Measurements from ENCODE around the gene FGB.

- TF ChIP-seq POLR2AphosphoS5 (IDR thresholded peaks at IDR 0.05) (no peak), CTCF (IDR thresholded peaks at IDR 0.05) (no peak)
These were observed 6.8 kb downstream of the FGB start for GRCh38 chr4:154569584-154569983.

Data from esophagus muscularis mucosa (tissue), 3 donors.